ENCODE measurements around the gene PIP5K1B. TPM values are rescaled to one million over a fixed set of nuclear protein-coding genes. Genes with fewer than 3 reads are reported as not detected.

PIP5K1B gene
- total RNA-seq, 1 experiment from 2014 or later = not detected

DNA sequence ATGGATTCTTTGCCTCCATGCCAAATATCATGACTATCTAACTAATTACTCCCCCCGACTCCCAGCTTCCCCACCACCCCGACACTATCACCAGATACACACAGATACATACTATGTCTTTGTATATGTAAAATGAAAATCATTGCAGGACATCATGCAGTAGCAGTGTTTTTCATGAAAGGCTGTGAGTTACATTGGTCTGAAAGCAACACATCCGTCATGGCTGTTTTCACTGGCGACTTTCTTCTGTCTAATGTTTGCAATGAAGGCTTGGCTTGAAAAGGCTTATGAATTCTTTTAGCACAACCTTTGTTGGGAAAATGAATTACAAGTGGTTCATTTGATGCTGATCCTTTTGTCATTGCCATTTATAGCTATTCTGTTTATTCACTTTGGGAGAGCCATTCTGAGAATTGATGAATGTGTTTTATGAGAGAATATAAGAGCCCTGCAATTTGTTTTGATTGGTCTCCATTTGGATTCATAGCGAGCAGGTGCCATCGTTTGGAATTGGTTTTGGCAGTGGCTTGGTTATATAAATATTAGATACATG lies 103.4 kb downstream of the PIP5K1B start:
- no peak for DNase-seq (ENCODE audit: low read depth)

DNA sequence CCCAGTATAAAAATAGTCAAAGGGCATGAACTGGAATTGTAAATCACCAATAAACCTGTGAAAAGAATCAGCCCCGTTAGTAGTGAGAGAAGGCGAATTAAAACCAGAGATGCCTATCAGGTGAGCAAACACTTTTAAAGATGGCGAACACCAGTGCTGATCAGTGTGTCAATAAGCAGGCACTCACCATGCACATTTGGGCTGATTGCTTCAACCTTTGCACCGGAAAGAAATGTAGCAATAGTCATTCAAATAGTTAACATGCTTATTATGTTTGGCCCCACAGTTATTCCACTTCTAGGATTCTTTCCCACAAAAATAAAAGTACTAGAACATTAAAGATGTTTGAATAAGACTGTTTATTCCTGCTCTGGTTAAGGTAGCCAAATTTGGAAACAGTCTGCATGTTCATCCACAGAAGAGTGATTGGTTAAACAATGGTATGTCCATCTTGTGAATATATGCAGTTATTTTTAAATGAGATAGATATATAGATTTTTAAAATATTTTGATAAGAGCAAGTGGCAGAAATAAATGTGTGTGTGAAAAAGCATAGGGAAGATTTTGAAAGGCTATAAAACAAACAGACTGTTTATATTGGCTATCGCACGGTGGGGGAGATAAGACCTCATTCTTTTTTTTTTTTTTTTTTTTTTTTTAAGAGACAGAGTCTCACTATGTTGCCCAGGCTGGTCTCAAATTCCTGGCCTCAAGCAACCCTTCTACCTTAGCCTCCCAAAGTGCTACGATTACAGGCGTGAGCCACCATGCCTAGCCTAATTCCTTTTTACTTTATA lies 112.2 kb downstream of the PIP5K1B start:
- no peak for DNase-seq (ENCODE audit: low read depth)

DNA sequence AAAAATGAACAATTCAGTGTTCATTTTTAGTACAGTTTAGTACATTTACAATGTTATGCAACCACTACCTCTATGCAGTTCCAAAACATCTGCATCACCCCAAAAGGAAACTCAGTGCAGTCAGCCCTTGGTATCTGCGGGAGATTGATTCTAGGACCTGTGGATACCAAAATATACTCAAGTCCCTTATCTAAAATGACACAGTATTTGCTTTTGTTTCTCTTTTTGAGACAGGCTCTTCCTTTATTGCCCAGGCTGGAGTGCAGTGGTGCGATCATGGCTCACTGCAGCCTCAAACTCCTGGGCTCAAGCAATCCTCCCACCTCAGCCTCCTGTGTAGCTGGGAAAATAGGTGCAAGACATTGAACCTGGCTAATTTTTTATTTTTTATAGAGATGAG lies 114.0 kb downstream of the PIP5K1B start:
- no peak for DNase-seq (ENCODE audit: low read depth)

DNA sequence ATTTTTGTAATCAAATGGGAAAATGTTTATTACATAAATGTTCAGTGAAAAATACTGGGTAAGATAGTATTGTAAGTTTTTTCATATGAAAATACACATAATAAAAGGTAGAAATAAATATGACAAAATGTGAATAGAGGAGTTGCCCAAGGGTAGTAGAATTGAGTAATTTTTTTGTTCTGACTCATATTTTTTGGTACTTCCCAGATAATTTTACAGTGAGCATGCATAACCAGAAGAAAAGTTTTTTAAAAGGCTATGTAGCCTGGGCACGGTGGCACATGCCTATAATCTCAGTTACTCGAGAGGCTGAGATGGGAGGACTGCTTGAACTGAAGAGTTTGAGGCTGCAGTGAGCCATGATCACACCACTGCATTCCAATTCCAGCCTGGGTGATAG lies 116.9 kb downstream of the PIP5K1B start:
- DNase-seq (ENCODE audit: low read depth) = no peak

DNA sequence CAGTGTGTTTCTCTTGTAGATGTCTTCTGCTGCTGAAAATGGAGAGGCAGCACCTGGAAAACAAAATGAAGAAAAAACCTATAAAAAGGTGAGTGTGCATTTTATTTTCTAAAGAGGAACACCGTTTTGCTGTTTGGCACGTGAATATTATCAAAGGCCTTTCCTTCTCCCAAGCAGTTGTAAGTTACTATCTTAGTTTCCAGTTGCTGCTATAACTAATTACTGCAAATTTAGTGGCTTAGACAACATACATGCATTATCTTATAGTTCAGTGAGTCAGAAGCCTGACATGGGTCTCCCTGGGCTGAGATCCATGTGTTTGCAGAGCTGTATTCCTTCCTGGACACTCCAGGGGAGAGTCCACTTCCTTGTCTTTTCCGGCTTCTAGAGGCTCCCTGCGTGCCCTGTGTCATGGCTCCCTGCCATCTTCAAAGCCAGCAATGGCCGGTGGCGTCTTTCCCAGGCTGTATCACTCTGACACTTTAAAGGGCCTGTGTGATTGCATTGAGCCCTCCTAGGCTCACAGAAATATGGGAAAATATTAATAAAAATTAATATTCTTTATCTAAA lies 117.6 kb downstream of the PIP5K1B start:
- DNase-seq (ENCODE audit: low read depth) = peak; percentile 2

DNA sequence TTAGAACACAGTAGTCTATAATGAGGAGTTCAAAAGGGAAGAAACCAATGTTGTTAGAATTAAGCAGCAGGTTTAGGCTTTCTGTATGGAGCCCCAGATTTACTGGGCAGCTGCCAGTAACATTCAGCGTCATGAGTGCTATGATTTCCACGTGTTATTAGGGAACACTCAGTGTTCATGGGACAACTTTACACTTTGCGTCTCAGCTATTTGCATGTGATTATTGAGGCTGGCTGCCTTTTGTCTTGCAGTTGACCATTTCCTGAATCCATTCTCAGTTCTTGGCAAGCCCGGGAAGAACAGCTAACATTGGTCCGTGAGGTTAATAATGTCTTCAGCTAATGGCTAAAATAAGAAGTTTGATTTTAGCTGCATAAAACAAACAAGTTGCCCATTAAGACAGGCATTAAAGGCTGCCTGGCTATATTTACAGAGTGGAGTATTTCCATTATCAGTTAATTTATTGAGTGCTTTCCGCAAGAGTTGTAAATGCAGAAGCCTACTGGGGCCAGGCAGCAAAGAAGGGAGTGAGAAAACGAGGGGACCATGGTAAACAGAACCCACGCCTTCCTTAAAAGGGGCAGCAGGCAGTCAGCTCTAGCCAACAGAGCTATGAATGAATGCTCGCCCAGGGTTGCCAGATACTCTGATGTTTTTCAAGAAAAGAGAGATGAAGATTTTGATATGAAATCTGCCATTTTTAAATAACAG lies 120.9 kb downstream of the PIP5K1B start:
- no peak for DNase-seq (ENCODE audit: low read depth)

DNA sequence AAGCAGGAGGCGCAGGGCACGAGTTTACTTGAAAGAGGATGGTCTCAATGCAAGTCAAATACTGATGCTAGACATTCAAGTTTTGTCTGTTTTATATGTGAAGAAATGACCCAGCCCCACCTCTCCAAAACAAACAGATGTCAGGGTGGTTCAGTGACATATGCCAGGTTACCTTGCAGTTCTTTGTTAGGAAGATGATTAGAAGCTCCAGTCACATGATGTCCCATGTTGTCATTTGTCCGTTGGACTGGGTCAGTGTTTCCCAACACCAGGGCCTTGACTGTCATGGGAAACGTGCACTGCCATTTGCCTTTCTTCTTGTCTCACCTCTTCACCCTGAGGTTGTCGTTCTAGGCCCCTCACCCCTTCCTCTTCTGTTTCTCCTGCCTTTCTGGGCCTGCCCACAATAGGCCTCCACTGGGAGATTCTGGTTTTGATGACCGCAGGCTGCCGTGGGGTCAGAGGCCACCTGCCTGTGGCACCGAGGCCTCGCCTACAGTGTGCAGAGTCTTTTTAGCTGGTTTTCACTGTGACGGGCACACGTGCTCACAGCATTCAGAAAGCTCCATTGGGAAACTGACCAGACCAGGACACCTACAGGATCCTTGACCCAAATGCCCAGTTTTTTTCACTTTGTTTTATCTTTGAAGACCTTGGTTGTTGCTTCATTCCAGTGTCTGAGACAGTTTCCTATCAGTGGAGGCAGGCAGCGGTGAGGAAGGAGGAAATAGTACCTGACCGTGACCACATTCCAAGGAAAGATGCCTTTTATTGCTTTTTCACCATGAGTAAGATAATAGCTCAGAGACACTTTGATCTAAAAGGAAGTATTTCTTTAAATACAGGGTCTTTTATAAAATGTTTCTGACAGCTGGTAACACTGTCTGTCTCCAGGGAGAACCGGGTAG lies 123.1 kb downstream of the PIP5K1B start:
- no peak for DNase-seq (ENCODE audit: low read depth)

DNA sequence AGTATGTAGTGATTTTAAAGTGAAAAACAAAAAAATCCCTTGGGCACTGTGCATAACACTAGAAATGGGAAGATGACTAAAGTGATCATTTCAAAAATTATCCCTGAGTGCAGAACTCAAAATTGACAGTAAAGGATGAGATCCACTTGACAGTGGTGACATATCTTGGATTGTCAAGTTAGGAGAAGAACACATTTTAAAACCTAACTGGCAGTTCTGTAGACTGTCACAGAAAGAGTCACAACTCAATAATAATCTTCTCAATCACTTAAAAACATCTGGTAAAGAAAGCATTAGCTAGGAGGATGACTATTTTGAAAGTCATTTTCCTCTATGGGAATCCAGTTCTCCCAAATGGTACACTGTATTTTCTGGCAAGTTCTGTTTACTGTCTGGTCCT lies 127.1 kb downstream of the PIP5K1B start:
- DNase-seq (ENCODE audit: low read depth) = no peak

DNA sequence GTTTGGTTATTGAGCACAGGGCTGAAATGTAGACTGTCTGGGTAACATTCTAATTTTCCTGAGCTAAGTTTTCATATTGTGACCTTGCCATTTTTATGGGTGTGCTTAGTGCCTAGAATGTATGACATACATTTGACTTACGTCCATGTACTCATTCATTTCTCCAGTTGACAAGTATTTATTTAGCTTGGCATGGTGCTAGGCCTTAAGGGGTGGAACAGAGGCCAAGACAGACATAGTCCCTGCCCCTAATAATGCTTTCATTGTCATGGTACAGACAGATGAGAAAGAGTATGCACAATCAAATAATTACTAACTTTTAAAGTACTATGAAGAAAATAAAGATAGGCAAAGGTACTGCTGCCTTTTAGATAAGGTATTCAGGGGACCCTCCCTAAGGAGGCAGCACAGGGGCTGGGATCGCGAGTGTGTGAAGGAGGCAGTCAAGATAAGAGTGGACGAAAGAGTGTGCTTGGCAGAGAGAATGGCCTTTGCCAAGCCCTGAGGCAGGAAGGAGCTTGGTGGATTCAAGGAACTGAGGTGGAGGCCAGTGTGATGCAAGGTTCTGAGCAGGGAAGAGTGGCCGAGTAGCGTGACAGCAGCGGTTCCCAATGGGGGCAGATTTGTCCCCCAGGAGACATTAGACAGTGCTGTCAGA lies 128.0 kb downstream of the PIP5K1B start:
- no peak for DNase-seq (ENCODE audit: low read depth)

DNA sequence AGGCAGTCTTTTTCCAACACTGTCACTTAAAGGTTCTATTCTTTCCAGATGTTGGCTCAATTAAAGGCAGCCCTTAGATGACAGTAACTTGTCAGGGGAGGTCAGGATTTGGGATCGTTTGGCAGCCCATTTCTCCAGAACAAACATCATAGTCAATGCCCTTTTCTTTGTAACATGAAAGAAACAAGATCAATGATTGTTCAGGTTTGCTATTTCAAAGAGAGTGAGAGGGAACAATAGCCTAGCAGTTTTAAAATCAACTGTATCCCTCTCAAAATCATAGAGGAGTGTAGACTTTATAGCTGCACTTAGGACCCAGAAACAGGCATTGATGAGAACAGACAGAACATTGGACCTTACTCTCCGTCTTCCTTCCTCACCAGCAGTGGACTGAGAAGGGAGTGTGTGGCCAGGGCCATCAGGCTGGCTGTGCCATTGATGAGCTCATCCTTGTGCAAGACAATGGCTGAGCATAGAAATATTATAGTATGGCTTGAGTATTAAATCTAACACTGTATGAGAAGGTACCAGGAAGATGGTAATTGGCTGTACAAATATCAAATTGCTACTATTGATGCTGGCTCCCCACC lies 130.0 kb downstream of the PIP5K1B start:
- no peak for DNase-seq (ENCODE audit: low read depth)

DNA sequence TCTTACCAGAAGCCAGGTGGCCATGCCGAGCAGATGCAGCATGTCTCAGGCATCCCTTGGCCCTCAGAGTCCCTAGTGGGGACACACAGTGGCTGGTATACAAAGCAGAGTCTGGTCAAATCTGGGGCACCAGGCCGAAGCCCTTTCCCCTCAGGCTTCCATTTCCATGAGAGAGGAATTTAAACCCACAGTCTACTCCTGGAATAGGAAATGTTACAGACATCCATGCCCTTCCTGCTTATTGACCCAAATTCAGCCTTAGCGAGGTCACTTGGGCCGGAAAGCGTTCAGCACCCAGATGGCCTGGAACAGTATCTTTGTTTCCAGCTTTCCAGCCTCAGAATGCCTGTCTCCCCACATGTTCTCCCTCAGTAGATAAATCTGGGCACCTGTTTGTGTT lies 131.7 kb downstream of the PIP5K1B start:
- DNase-seq (ENCODE audit: low read depth) = no peak

DNA sequence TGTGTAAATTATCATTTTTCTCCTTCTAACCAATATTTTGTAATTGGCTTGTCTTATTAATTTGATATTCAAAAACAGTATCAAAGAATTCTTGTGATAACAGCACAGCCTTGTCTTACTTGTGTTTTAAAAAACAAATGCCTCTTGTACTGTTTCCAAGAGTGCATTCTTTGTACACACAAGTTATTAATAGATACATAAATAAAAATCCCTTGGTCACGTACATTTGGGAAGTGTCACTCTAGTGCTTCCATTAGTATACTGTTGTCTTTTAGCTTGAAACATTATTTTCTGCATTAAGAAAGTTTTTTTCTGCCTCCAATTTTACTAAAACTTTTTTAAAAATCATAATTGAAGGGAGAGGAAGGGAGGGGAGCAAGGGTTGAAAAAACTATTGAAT lies 133.2 kb downstream of the PIP5K1B start:
- no peak for DNase-seq (ENCODE audit: low read depth)

DNA sequence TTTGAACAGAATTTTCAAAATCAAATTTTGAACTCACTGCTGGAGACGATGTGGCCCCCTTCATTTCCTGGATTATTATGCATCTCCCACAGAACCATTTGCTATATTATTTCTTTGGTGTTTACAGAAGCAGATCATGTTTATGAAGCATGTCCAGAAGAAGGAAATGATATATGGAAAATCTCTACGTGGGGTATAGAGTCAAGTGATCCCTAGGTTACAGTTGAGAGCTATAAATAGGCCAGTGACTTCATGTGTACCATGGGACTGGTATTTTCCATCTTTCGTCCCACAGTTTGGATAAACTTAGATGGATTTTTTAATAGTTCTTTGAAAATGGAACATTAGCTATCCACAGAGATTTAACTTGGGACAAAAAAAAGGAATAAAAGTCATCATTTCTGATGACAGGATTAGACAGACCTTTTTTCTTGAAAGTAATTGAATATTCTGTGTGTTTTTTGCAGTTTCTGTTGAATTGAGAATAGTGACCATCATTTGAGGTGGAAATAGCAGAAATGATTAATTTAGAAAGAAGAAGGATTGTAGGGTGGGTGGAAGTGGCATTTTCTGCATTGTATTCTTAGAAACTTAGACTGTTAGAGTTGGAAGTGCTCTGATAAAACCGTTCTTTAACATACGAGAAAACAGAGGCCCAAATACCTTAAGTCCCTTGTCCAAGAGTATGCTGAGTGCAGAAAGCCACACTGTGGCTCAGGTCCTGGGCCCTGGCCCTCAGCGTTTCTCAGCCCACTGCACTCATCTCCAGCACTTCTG lies 136.4 kb downstream of the PIP5K1B start:
- no peak for DNase-seq (ENCODE audit: low read depth)

DNA sequence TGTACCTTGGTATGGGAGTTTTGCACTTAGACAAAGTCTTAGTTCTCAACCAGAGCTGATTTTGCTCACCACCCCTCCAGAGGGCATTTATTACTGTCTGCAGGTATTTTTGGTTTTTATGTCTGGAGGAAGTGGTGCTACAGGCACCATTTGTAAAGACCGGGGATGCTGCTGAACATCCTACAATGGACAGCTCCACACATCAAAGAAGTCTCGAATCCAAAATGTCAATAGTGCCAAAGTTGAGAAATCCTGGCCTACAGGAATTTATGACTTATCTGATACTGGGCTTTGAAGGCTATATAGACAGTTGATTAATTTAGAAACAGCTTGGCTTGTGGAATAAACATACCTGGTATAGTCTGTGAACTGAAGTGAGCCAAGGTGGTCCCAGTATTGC lies 137.5 kb downstream of the PIP5K1B start:
- DNase-seq (ENCODE audit: low read depth) = no peak

DNA sequence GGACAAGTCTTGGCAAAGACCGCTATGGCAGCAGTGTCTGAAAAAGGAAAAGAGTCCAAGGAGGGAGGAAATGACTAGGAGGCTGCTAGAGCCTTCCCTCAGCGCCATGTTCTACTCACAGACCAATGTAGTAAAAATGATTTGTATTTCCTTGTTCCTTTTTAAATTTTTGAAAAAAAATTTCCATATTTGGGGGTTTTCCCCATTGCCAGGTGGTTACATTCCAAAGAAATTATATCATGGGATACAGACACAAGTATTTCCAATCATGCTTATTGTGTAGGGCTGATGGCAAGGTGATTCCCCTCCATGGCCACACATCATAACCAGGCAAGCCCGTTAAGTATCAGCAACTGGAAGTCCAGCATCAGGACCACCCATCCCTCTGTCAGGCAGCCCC lies 138.2 kb downstream of the PIP5K1B start:
- no peak for DNase-seq (ENCODE audit: low read depth)

DNA sequence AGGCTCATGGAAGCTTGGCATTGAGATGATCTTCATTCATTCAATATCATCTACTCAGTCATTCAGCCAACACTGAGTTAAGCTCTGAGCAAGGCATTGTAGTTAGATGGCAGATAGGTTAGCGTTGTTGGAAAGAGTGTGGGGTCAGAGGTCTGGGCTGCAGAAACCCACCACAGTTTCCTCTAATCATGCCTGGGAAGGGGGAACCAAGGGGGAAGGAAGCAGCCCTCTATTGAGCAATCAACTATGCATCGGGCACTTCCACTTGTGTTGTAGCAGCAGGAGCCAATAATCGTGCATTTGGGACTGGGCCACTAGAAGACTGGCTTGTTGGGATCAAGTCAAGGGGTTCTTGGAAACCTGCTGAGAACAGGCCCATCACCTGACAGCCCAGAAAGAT lies 139.1 kb downstream of the PIP5K1B start:
- no peak for DNase-seq (ENCODE audit: low read depth)

DNA sequence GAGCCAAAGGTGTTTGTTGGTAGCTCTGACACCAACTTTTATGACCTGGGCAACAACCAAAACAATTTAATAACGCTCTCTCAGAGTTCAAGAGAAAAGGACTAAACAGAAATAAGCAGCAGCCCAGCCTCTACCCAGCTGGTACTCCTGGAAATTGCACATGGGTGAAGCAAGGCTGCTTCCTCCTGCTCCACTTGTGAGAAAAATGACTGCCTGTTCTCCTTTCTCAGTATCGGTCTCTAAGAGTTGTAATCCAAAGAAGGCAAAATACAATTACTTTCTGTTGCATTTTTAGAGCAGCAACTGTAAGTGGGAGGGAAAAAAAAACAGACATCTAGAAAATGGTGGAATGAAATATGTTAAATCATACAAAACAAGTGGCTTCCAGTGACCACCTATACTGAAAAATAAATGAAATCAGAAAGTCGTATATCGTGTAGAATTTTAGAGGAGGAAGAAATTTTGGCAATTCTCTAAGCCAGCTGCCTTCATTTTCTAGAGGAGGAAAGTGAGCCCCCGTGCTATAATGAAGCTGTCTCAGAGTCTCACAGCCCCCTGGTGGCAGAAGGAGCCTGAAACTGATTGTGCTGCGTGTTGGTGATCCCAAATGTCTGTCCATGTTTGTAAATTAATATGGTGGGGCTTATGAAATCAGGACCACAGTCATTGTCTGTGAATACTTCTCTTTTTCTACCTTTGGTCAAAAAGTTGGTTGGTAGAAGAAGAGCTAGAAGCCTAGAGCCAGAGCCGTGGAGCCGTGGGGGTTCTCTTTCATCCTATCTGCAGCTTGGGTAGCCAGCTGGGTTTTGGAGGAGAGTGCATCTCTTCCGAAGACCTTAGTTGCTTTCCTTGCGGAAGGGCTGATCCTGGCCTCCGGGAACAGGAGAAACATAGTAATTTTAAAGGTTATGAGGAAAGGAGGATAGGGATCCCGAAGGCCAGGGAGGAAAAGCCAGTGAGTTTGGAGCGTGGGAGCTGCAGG lies 139.9 kb downstream of the PIP5K1B start:
- DNase-seq (ENCODE audit: low read depth) = peak; percentile 24

DNA sequence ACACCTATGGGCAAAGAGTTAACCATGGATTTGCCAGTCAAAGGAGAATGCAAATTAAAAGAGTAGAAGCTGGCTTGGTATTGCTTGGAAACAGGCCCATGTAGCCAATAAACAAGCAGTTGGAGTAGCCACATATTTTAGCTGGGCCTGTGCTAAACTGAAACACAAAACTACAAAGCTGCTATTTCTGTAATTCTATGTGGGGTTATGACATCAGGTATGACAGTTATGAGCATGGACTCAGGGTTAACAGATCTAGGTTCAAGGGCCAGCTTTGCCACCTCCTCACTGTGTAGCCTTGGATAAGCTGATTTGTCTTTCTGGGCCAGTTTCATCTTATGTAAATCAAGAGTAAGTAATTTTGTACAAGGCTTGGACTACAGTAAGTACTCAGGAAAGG lies 142.7 kb downstream of the PIP5K1B start:
- no peak for DNase-seq (ENCODE audit: low read depth)

DNA sequence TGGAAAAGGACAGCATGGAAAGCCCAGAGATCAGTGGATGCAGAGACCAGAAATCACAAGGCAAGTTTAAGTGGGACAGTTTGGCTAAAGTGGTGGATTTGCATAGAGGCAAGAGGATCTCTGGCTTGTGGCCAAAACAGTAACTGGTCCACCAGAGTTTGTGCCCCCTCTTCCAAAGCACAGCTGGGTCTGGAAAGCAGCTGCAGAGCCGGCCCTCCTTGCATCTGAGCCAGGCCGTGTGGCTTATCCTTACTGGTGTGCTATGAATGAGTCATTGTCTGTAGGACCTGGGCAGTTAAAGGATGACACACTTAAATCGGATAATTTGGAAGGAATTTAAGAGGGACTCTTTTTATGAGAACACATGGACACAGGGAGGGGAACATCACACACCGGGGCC lies 146.6 kb downstream of the PIP5K1B start:
- peak; percentile 2 for DNase-seq (ENCODE audit: low read depth)

Data from M059J (cell line).